ENCODE results near the gene SCGB2B2.

GRCh38 chr19:34715357-34715756 is 38.4 kb upstream of the SCGB2B2 start:
- TF ChIP-seq POLR2A (IDR thresholded peaks at IDR 0.05; ENCODE audit: low read length), result no peak
- no peak for TF ChIP-seq USF2 (IDR thresholded peaks at IDR 0.05)
- no peak for TF ChIP-seq CTCF (IDR thresholded peaks at IDR 0.05)
- no peak for TF ChIP-seq JUNB (IDR thresholded peaks at IDR 0.05)
- no peak for TF ChIP-seq HEYL (CRISPR knock-in tag; IDR thresholded peaks at IDR 0.05)
